ENCODE measurements around the gene AQP5. TPM values are rescaled to one million over a fixed set of nuclear protein-coding genes. Genes with fewer than 3 reads are reported as not detected.

The AQP5 gene
- total RNA-seq, 1 donor, result not detected

GRCh38 chr12:50003595-50003994 is 41.9 kb downstream of the AQP5 start:
- H3K4me3 ChIP-seq (ENCODE audit: low read depth, low read length), result no peak overlapping the region
- TF ChIP-seq CTCF (IDR thresholded peaks at IDR 0.05; ENCODE audit: insufficient read depth, low read depth, low read length), result no peak
- no peak for DNase-seq (ENCODE audit: low read depth)

DNA sequence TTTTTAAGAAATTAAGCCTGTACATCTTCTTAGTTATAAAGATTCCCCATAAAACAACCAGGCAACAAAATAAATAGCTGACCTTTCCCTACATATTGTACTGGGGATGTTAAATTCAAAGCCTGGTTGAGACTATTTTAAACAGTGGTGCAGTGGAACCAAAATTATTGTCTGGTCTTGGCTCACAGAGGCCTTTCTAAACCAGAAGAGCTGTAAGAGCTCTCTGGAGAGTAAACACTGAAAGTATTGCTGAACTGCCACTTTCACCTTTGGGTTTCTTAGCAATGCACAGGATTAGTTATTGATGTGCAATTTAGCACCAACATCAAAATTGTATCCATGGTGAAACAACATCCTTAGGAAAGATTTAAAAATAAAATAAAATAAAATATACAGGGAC is 43.0 kb downstream of the AQP5 start:
- no peak for TF ChIP-seq CTCF (IDR thresholded peaks at IDR 0.05; ENCODE audit: insufficient read depth, low read depth, low read length)
- no peak overlapping the region for H3K4me3 ChIP-seq (ENCODE audit: low read depth, low read length)
- DNase-seq (ENCODE audit: low read depth), result no peak

DNA sequence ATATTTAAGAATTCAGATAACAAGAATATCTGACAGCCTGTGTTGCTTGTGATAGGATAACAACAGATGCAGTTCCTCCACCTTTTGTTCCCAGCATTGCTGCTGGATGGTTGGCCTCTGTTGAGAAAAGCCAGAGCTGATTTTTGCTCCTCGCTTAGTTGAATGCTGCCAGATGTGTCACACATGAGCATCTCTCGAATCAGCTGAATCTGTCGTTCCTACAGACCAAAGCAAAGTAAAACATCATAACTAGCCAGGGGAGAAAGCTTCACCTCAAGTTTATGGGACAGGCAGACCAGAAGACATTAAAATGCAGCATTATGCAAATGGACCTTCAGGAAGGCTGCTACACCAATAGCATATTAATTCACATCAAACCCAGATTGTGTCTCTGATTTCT is 43.5 kb downstream of the AQP5 start:
- DNase-seq (ENCODE audit: low read depth), result peak; percentile 71
- no peak for TF ChIP-seq CTCF (IDR thresholded peaks at IDR 0.05; ENCODE audit: insufficient read depth, low read depth, low read length)
- no peak overlapping the region for H3K4me3 ChIP-seq (ENCODE audit: low read depth, low read length)

- TF ChIP-seq CTCF (IDR thresholded peaks at IDR 0.05; ENCODE audit: insufficient read depth, low read depth, low read length), result no peak
- H3K4me3 ChIP-seq (ENCODE audit: low read depth, low read length), result no peak overlapping the region
- no peak for DNase-seq (ENCODE audit: low read depth)
Observed at GRCh38 chr12:50006280-50006679, 44.6 kb downstream of the AQP5 start.

GRCh38 chr12:50006754-50007442 is 45.2 kb downstream of the AQP5 start:
- no peak overlapping the region for H3K4me3 ChIP-seq (ENCODE audit: low read depth, low read length)
- DNase-seq (ENCODE audit: low read depth), result no peak
- TF ChIP-seq CTCF (IDR thresholded peaks at IDR 0.05; ENCODE audit: insufficient read depth, low read depth, low read length), result no peak

GRCh38 chr12:50013361-50014147 is 51.9 kb downstream of the AQP5 start:
- no peak for DNase-seq (ENCODE audit: low read depth)
- no peak for TF ChIP-seq CTCF (IDR thresholded peaks at IDR 0.05; ENCODE audit: insufficient read depth, low read depth, low read length)
- H3K4me3 ChIP-seq (ENCODE audit: low read depth, low read length), result no peak overlapping the region
